OCI-LY1 (cell line): ENCODE data around the gene TSR3.

ENCODE experiments used
- EZH2 ChIP-seq: fragments of 200-600 bp; sonication (generic), shearing (Covaris generic); IDR thresholded peaks from 2 replicates; pipeline ENCODE4 v1.8.0; 2017; ENCODE audit warnings: borderline replicate concordance, mixed run types, mild to moderate bottlenecking, antibody characterized with exemption, low read length, moderate library complexity, mixed read lengths
- TF ChIP-seq, protein P1 (sequence below): fragments of 200-600 bp; sonication (generic), shearing (Covaris generic); IDR thresholded peaks from 2 replicates; pipeline ENCODE4 v1.5.1; 2017; ENCODE audit warnings: mild to moderate bottlenecking, antibody characterized with exemption, low read length, moderate library complexity, mixed read lengths

- TF ChIP-seq, protein P1, sequence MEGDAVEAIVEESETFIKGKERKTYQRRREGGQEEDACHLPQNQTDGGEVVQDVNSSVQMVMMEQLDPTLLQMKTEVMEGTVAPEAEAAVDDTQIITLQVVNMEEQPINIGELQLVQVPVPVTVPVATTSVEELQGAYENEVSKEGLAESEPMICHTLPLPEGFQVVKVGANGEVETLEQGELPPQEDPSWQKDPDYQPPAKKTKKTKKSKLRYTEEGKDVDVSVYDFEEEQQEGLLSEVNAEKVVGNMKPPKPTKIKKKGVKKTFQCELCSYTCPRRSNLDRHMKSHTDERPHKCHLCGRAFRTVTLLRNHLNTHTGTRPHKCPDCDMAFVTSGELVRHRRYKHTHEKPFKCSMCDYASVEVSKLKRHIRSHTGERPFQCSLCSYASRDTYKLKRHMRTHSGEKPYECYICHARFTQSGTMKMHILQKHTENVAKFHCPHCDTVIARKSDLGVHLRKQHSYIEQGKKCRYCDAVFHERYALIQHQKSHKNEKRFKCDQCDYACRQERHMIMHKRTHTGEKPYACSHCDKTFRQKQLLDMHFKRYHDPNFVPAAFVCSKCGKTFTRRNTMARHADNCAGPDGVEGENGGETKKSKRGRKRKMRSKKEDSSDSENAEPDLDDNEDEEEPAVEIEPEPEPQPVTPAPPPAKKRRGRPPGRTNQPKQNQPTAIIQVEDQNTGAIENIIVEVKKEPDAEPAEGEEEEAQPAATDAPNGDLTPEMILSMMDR, result no peak
- TF ChIP-seq EZH2, result no peak
Observed at GRCh38 chr16:1366060-1366711, 14.5 kb upstream of the TSR3 start.
